ENCODE data around the gene GNAT2. TPM values are rescaled to one million over a fixed set of nuclear protein-coding genes. Genes with fewer than 3 reads are reported as not detected.

The GNAT2 gene
- total and polyA plus RNA-seq, 3 donors from 2014 or later: 2.8 to 4.1 (median 3.0) TPM

- H3K27ac ChIP-seq: no peak overlapping the region
- H3K27me3 ChIP-seq: no peaks in the 10 kb centered on the region
- DNase-seq: peak; percentile 95
- intact Hi-C loops (cut with DNase I; ENCODE audit: low total_unique reads): loop anchor here (5.0 kb wide), 1 partner anchor 132 kb away; no protein-coding TSS in a partner anchor
- H3K36me3 ChIP-seq (ENCODE audit: low read depth, missing control alignments): no peaks in the 10 kb centered on the region
- TF ChIP-seq POLR2A (IDR thresholded peaks at IDR 0.05) (no peak), CTCF (IDR thresholded peaks at IDR 0.05) (peak; percentile 89 to 98 (median 90))
- 52 to 74% methylated on average over 3 to 5 of the region's 5 CpGs for WGBS, 2 donors
- no peaks in the 10 kb centered on the region for H3K9me3 ChIP-seq
- H3K4me1 ChIP-seq: peaks cover 19% of the 10 kb centered on the region
- H3K4me3 ChIP-seq: no peak overlapping the region
These were observed 21.0 kb upstream of the GNAT2 start for GRCh38 chr1:109640285-109640865.

GRCh38 chr1:109639841-109640184 is 20.4 kb upstream of the GNAT2 start:
- 74 to 76% methylated on average over 6 of the region's 6 CpGs for WGBS, 2 donors
- Histone ChIP-seq H3K4me1 (peaks cover 19% of the 10 kb centered on the region), H3K36me3 (ENCODE audit: low read depth, missing control alignments) (no peaks in the 10 kb centered on the region), H3K9me3 (no peaks in the 10 kb centered on the region), H3K27me3 (no peaks in the 10 kb centered on the region), H3K4me3 (no peak overlapping the region), H3K27ac (no peak overlapping the region)
- intact Hi-C loops (cut with DNase I; ENCODE audit: low total_unique reads): loop anchor here (5.0 to 10.0 kb wide), 3 partner anchors 93 to 345 kb away; partner anchors contain the start of genes AHCYL1 and GNAI3
- TF ChIP-seq POLR2A (IDR thresholded peaks at IDR 0.05): no peak
- no peak for TF ChIP-seq CTCF (IDR thresholded peaks at IDR 0.05)
- DNase-seq: no peak

GRCh38 chr1:109639063-109639840 is 19.8 kb upstream of the GNAT2 start:
- 85 to 91% methylated on average over 7 to 9 of the region's 9 CpGs for WGBS, 2 donors
- no peaks in the 10 kb centered on the region for H3K9me3 ChIP-seq
- no peak overlapping the region for H3K4me3 ChIP-seq
- TF ChIP-seq POLR2A (IDR thresholded peaks at IDR 0.05) (no peak), CTCF (IDR thresholded peaks at IDR 0.05) (no peak)
- intact Hi-C loops (cut with DNase I; ENCODE audit: low total_unique reads): loop anchor here (5.0 to 10.0 kb wide), 2 partner anchors 92 to 346 kb away; partner anchors contain the start of genes AHCYL1 and GNAI3
- H3K27ac ChIP-seq: no peak overlapping the region
- no peaks in the 10 kb centered on the region for H3K27me3 ChIP-seq
- DNase-seq: no peak
- peaks cover 19% of the 10 kb centered on the region for H3K4me1 ChIP-seq
- H3K36me3 ChIP-seq (ENCODE audit: low read depth, missing control alignments): no peaks in the 10 kb centered on the region

GRCh38 chr1:109637446-109637845 is 18.0 kb upstream of the GNAT2 start:
- Histone ChIP-seq H3K4me1 (peaks cover 21% of the 10 kb centered on the region), H3K9me3 (no peaks in the 10 kb centered on the region), H3K36me3 (ENCODE audit: low read depth, missing control alignments) (no peaks in the 10 kb centered on the region), H3K27ac (no peak overlapping the region), H3K27me3 (no peaks in the 10 kb centered on the region), H3K4me3 (no peak overlapping the region)
- intact Hi-C loops (cut with DNase I; ENCODE audit: low total_unique reads): loop anchor here (5.0 to 10.0 kb wide), 2 partner anchors 90 to 347 kb away; partner anchors contain the start of genes AHCYL1 and GNAI3
- DNase-seq: no peak
- no peak for TF ChIP-seq POLR2A (IDR thresholded peaks at IDR 0.05)
- no peak for TF ChIP-seq CTCF (IDR thresholded peaks at IDR 0.05)
- 94 to 95% methylated on average over 7 of the region's 7 CpGs for WGBS, 2 donors
